GM12874 (cell line): Measurements from ENCODE around the gene C20orf96.
A peak's percentile ranks its signal among the peaks of the same experiment; 100 is the strongest.

ENCODE experiments used
- TF ChIP-seq, protein P1 (sequence below): IDR thresholded peaks from 2 replicates; pipeline ENCODE4 v1.5.1; 2011; ENCODE audit warnings: low read depth, mild to moderate bottlenecking, control low read depth, low read length, moderate library complexity; ENCODE audit not compliant: insufficient read depth

C20orf96 gene

DNA sequence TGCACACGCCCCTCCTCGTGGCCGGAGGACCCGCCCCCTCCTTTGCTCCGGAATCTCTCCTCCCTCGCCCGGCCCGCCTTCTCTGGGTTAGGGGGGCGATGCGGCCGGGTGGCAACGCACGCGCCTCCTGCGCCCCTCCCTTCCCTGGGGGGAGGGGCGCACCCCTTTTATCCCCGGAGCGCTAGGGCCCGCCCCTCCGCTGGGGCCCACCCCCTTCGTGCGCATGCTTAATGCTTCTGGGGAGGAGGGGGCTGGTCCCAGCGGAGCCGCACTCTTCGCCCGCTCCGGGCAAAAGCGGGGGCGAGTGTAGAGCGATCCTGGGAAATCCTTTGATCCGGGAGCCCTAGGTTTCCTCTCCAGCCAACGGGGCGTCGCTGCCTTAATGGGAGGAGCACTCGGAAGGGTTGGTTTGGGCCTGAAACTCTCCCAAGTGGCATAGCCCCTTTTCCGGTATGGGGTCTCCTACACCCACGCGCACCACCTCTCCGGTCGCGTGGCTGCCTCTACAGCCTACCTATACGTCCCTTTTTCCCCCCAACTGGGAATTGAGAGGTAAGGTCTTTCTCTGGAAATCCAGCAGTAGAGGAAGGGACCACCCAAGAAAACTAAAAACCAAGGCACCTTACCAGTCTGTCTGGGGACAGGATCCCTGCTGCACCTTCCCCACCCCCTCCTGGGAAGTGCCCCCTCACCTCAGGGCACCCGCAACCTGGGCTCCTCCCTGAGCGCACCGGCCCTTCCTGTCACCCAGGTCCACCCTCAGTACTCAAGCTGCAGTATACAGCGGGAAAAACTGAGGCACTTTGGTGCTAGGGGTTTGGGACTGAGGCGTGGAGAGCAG is 36.9 kb upstream of the C20orf96 start:
- TF ChIP-seq, protein P1, sequence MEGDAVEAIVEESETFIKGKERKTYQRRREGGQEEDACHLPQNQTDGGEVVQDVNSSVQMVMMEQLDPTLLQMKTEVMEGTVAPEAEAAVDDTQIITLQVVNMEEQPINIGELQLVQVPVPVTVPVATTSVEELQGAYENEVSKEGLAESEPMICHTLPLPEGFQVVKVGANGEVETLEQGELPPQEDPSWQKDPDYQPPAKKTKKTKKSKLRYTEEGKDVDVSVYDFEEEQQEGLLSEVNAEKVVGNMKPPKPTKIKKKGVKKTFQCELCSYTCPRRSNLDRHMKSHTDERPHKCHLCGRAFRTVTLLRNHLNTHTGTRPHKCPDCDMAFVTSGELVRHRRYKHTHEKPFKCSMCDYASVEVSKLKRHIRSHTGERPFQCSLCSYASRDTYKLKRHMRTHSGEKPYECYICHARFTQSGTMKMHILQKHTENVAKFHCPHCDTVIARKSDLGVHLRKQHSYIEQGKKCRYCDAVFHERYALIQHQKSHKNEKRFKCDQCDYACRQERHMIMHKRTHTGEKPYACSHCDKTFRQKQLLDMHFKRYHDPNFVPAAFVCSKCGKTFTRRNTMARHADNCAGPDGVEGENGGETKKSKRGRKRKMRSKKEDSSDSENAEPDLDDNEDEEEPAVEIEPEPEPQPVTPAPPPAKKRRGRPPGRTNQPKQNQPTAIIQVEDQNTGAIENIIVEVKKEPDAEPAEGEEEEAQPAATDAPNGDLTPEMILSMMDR = no peak

DNA sequence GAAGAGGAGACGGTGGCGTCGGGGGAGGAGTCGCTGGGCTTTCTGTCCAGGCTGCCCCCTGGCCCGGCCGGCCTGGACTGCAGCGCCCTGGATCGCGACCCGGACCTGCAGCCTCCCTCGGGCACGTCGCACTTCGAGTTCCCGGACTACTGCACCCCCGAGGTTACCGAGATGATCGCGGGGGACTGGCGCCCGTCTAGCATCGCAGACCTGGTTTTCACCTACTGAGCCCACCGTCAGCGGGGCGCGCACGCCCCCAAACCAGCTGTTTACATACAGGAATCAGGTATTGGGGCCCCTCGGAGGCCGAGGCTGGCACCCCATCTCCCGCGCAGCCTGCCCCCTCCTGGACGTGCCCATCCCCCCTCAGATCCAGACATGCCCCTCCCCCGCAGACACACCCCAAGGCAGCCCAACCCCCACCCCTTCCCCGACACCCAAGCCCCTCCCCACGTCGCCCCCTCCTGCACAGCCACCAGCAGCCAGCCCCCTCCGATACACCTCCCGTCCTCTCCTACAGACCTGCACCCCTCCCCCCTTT is 36.2 kb upstream of the C20orf96 start:
- TF ChIP-seq, protein P1 = no peak

DNA sequence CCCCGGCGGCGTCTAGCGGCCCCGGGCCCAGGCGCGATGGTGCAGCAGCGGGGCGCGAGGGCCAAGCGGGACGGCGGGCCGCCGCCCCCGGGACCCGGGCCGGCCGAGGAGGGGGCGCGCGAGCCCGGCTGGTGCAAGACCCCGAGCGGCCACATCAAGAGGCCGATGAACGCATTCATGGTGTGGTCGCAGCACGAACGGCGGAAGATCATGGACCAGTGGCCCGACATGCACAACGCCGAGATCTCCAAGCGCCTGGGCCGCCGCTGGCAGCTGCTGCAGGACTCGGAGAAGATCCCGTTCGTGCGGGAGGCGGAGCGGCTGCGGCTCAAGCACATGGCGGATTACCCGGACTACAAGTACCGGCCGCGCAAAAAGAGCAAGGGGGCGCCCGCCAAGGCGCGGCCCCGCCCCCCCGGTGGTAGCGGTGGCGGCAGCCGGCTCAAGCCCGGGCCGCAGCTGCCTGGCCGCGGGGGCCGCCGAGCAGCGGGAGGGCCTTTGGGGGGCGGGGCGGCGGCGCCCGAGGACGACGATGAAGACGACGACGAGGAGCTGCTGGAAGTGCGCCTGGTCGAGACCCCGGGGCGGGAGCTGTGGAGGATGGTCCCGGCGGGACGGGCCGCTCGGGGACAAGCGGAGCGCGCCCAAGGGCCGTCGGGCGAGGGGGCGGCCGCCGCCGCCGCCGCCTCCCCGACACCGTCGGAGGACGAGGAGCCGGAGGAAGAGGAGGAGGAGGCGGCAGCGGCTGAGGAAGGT is 35.5 kb upstream of the C20orf96 start:
- TF ChIP-seq, protein P1 = 0 out of 2 replicates have a peak, but pooled peaks have one; percentile 6

DNA sequence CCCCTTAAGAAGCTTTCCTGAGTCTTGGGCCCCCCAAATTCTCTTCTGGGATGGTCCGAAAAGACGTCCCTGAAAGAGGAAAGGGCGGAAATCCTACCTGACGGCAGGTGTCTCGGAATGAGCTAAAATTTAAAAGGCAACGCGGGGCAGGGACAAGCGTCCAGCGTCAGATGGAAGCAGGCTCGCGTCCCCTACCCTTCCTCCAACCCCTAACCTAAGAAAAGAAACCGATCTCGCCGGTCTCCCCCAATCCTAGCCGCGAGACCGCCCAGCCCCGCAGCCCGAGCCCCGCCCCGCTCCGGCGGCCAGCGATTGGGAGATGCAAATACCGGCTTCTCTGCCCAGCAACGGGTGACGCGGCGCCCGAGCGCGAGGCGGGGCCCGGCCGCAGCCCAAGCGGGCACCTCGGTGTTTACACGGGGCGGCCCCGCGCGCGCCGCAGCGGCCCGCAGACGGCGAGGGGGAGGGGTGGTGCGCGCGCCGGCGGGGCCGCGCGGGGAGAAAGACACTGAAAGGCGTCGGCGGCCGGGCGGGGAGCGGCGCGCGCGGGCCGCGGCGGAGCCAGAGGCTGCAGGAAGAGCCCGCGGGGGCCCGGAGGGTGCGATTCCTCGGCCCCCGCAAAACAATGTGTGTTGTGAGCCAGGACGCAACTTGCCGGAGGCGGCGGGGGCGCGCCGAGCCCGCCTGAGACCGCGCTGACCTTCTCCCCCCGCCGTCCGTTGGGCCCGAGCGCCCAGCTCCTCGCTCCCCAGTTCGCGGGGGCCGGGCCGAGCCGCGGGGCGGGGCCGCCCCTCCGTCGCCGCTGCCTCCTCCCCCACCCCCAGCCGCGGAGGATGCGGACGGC is 34.7 kb upstream of the C20orf96 start, which contains the start of gene SOX12:
Gene SOX12 (plus strand): TSS at position 508 of the 844 bp plus-strand sequence. CDS start 373 bp downstream, outside the sequence.
- TF ChIP-seq, protein P1 = no peak

DNA sequence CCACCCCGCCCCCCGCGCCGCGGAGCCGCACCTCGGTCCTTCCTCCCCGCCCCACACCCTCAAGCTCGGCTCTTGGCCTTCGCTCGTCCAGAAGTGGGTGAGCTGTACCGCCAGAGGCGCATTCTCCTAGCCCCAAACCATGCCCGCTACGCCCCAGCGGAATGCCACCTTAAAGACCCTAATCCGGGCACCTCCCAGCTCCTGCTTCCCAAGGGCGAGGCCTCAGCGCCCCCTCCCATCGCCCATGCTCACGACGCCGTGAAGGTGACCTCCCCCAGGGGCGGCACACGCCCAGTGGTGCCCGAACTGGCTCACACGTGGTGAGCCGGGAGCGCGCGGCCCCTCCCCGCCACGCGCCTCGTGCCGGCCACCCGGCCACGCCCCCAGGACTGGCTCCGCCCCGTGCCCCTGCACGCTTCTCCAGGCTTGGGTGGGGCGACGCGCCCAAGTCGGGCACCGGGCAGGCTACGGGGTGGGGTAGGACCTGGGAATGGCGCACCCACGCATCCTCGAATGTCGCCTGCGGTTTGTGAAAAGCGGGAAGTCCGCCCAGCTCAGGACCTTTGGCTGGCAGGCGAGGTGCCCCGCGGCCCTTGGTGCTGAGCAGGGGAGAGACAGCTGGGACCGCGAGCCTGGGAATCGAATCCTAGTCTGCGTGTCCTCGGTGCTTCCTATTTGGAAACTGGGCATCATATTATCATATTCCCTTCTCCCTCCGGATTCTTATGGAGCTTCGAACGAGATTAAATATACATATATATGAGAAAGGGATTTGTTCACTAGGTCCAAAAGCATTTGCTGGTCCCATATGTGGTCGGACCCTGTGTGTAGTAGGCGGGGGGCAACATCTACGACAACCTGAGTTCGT is 33.9 kb upstream of the C20orf96 start:
- TF ChIP-seq, protein P1 = peak; percentile 53

DNA sequence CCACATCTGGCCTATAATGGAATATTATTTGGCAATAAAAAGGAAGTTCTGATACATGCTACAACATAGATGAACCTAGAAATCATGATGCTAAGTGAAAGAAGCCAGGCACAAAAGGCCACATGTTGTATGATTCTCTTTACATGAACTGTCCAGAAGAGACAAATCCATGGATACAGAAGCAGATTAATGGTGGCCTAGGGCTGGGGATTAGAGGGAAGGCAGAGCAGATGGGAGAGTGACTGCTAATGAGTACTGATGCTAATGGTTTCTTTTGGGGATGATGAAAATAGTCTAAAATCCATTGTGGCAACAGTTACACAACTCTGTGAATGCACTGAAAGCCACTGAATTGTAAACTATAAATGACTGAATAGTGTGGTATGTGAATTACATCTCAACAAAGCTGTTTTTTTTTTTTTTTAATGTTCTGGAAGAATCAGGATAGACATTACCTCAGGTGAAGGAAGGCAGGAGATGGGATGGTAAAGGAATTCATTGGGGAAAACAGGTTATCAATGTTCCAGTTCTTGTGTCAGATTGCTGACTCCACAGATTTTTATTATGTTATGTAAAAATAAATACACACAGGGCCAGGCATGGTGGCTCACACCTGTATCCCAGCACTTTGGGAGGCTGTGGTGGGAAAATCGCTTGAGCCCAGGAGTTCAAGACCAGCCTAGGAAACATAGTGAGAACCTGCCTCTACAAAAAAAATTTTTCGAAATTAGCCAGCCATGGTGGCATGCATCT is 25.9 kb upstream of the C20orf96 start:
- TF ChIP-seq, protein P1 = no peak
